ENCODE measurements around the gene TEKT2.

The TEKT2 gene

DNA sequence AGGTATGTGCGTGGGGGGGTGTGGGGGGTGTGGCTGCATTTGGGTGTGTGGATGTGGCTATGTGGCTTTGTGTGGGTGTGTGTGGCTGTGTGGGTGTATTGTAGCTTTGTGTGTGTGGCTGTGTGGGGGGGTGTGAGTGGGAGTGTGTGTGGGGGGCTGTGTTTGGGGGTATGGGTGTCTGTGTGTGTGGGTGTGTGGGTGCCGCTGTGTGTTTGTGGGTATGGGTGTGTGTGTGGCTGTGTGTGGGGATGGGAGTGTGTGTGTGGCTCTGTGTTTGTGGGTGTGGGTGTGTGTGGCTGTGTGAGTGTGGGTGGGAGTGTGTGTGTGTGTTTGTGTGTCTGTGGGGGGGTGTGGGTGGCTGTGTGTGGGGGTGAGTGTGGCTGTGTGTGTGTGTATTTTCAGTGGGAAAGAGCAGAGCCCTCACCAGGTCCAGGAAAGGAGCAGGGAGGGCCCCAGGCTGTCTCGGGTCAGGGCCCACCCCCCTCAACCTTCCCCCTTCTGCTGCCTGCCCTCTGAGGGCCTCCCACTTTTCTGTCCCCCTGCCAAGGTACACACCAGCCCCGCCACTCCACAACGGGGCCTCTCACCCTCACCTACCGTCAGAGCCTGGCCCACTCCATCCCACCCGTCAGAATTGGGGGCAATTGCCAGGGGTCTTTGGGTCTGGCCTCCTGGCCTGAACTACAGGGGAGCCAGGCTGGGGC is 43.1 kb downstream of the TEKT2 start:
- Histone ChIP-seq H3K9me2 (replicated peaks; ENCODE audit: insufficient read depth, low read length) (no peaks in the 10 kb centered on the region), H3F3A (ENCODE audit: insufficient read depth) (no peaks in the 10 kb centered on the region), H3K27ac (ENCODE audit: low read depth, low read length) (no peak overlapping the region), H3K79me2 (ENCODE audit: insufficient read depth, low read length) (no peaks in the 10 kb centered on the region), H3K27me3 (ENCODE audit: low read length) (no peaks in the 10 kb centered on the region), H3K4me2 (ENCODE audit: low read depth, low read length, poor library complexity, severe bottlenecking) (no peak overlapping the region), H3K9me3 (ENCODE audit: insufficient read depth, low read length) (no peaks in the 10 kb centered on the region), H4K20me1 (ENCODE audit: low read depth, low read length) (no peaks in the 10 kb centered on the region), H3K9ac (ENCODE audit: low read length) (no peak overlapping the region), H3K36me3 (ENCODE audit: low read length) (no peaks in the 10 kb centered on the region), H2AFZ (ENCODE audit: low read depth, low read length, severe bottlenecking) (no peak overlapping the region), H3K4me3 (ENCODE audit: insufficient read depth, low read length, poor library complexity, severe bottlenecking) (no peak overlapping the region)
- TF ChIP-seq EZH2phosphoT487 (conservative IDR thresholded peaks at IDR 0.05; ENCODE audit: low read length), result no peak
- TF ChIP-seq, protein P1, sequence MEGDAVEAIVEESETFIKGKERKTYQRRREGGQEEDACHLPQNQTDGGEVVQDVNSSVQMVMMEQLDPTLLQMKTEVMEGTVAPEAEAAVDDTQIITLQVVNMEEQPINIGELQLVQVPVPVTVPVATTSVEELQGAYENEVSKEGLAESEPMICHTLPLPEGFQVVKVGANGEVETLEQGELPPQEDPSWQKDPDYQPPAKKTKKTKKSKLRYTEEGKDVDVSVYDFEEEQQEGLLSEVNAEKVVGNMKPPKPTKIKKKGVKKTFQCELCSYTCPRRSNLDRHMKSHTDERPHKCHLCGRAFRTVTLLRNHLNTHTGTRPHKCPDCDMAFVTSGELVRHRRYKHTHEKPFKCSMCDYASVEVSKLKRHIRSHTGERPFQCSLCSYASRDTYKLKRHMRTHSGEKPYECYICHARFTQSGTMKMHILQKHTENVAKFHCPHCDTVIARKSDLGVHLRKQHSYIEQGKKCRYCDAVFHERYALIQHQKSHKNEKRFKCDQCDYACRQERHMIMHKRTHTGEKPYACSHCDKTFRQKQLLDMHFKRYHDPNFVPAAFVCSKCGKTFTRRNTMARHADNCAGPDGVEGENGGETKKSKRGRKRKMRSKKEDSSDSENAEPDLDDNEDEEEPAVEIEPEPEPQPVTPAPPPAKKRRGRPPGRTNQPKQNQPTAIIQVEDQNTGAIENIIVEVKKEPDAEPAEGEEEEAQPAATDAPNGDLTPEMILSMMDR (IDR thresholded peaks at IDR 0.05; ENCODE audit: insufficient read depth, low read length, poor library complexity, severe bottlenecking), result no peak

GRCh38 chr1:36128126-36128904 is 44.4 kb downstream of the TEKT2 start:
- no peak overlapping the region for H3K4me2 ChIP-seq (ENCODE audit: low read depth, low read length, poor library complexity, severe bottlenecking)
- no peaks in the 10 kb centered on the region for H3F3A ChIP-seq (ENCODE audit: insufficient read depth)
- H3K4me3 ChIP-seq (ENCODE audit: insufficient read depth, low read length, poor library complexity, severe bottlenecking), result no peak overlapping the region
- H4K20me1 ChIP-seq (ENCODE audit: low read depth, low read length), result no peaks in the 10 kb centered on the region
- no peak overlapping the region for H2AFZ ChIP-seq (ENCODE audit: low read depth, low read length, severe bottlenecking)
- H3K9ac ChIP-seq (ENCODE audit: low read length), result no peak overlapping the region
- no peaks in the 10 kb centered on the region for H3K36me3 ChIP-seq (ENCODE audit: low read length)
- TF ChIP-seq, protein P1 (IDR thresholded peaks at IDR 0.05; ENCODE audit: insufficient read depth, low read length, poor library complexity, severe bottlenecking), result no peak
- TF ChIP-seq EZH2phosphoT487 (conservative IDR thresholded peaks at IDR 0.05; ENCODE audit: low read length), result no peak
- H3K79me2 ChIP-seq (ENCODE audit: insufficient read depth, low read length), result no peaks in the 10 kb centered on the region
- H3K9me3 ChIP-seq (ENCODE audit: insufficient read depth, low read length), result no peaks in the 10 kb centered on the region
- H3K9me2 ChIP-seq (replicated peaks; ENCODE audit: insufficient read depth, low read length), result no peaks in the 10 kb centered on the region
- H3K27ac ChIP-seq (ENCODE audit: low read depth, low read length), result no peak overlapping the region
- H3K27me3 ChIP-seq (ENCODE audit: low read length), result no peaks in the 10 kb centered on the region

DNA sequence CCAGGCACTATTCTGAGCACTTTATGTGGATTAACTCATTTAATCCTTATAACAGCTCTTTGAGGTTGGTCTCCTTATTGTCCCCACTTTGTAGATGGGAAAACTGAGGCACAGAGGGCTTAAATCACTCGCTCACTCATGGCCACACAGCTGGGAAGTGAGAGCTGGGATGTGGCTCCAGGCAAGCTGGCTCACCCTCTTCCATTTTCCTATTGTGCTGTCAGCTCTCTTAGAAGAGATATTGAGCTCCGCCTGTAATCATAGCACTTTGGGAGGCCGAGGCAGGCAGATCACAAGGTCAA is 45.0 kb downstream of the TEKT2 start:
- no peak overlapping the region for H3K27ac ChIP-seq (ENCODE audit: low read depth, low read length)
- H3K9ac ChIP-seq (ENCODE audit: low read length), result no peak overlapping the region
- no peaks in the 10 kb centered on the region for H3K36me3 ChIP-seq (ENCODE audit: low read length)
- no peak overlapping the region for H3K4me3 ChIP-seq (ENCODE audit: insufficient read depth, low read length, poor library complexity, severe bottlenecking)
- no peaks in the 10 kb centered on the region for H4K20me1 ChIP-seq (ENCODE audit: low read depth, low read length)
- no peaks in the 10 kb centered on the region for H3K9me2 ChIP-seq (replicated peaks; ENCODE audit: insufficient read depth, low read length)
- TF ChIP-seq EZH2phosphoT487 (conservative IDR thresholded peaks at IDR 0.05; ENCODE audit: low read length), result no peak
- TF ChIP-seq, protein P1 (IDR thresholded peaks at IDR 0.05; ENCODE audit: insufficient read depth, low read length, poor library complexity, severe bottlenecking), result no peak
- H3K4me2 ChIP-seq (ENCODE audit: low read depth, low read length, poor library complexity, severe bottlenecking), result no peak overlapping the region
- no peaks in the 10 kb centered on the region for H3K9me3 ChIP-seq (ENCODE audit: insufficient read depth, low read length)
- no peaks in the 10 kb centered on the region for H3F3A ChIP-seq (ENCODE audit: insufficient read depth)
- H2AFZ ChIP-seq (ENCODE audit: low read depth, low read length, severe bottlenecking), result no peak overlapping the region
- no peaks in the 10 kb centered on the region for H3K27me3 ChIP-seq (ENCODE audit: low read length)
- no peaks in the 10 kb centered on the region for H3K79me2 ChIP-seq (ENCODE audit: insufficient read depth, low read length)

Data from SU-DHL-6 (cell line).